DMS153 treated with DMSO at 0.1 percent for 48 hours (cell line): ENCODE measurements around the gene ARHGAP28.

ENCODE experiments used
- DNase-seq: peaks from one replicate; lab custom pipeline; 2025; ENCODE audit not compliant: unreplicated experiment; lab: John Stamatoyannopoulos, UW

Gene ARHGAP28

DNA sequence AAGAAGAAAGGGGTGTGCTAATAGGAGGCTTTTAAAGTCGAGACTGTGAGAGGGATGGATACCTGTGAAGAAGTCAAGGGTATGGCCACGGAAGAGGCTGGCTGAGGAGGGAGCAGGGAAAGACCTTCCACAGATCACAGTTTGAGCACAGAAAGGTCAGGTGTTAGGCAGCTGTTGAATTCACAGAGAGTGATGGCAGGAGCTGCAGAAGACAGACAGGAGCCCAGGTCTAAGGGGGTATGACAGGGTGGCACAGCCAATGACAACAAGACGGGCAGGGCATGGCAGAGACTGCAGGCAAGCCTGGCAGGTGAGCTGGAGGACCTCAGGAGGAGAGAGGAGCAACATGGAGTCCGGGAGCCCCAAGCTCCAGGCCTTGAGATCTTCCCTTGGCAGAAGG is 225.0 kb downstream of the ARHGAP28 start:
- DNase-seq = no peak

GRCh38 chr18:6955304-6955703 is 225.8 kb downstream of the ARHGAP28 start:
- DNase-seq = no peak

DNA sequence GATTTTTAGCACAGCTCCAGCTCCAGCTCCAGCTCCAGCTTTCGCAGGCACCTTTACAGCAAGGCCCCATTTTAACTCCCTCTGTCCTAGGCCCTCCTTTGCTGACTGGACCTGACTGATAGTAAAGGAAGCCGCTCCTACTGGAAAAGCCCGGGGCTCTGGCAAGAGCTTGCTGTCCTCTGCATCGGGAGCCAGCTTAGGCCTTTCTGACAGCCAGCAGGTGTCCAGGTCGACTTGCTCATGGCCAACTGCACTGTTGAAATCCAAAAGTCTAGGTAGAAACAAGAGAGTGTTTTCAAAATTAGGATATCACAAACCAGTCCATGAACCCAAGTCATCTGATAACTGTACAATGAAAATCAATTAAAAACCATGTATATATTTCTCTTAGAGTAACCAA is 227.0 kb downstream of the ARHGAP28 start:
- DNase-seq = no peak

GRCh38 chr18:6956999-6957398 is 227.5 kb downstream of the ARHGAP28 start:
- DNase-seq = no peak

DNA sequence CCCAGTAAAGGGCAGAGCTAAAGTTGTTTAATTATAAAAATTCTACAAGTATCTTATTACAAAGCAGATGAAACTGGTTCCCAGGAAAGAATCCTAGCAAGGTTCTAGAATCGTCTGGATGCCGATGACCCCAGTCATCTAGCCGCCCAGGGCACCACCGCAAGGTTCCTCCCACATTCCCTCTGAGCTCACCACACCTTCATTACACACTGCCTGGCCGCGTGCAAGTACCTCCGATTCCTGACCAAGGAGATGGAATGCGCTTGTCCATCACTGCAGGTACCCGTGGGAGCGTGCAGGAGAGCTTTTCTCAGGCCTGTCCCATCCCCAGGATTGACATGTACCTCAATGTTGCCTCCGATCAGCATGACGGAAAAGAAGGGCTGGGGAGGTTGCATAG is 229.6 kb downstream of the ARHGAP28 start:
- DNase-seq = no peak

GRCh38 chr18:6960124-6960523 is 230.6 kb downstream of the ARHGAP28 start:
- no peak for DNase-seq

- DNase-seq = no peak
These were observed 231.1 kb downstream of the ARHGAP28 start for GRCh38 chr18:6960656-6961055.

GRCh38 chr18:6961331-6961730 is 231.8 kb downstream of the ARHGAP28 start:
- DNase-seq = no peak

DNA sequence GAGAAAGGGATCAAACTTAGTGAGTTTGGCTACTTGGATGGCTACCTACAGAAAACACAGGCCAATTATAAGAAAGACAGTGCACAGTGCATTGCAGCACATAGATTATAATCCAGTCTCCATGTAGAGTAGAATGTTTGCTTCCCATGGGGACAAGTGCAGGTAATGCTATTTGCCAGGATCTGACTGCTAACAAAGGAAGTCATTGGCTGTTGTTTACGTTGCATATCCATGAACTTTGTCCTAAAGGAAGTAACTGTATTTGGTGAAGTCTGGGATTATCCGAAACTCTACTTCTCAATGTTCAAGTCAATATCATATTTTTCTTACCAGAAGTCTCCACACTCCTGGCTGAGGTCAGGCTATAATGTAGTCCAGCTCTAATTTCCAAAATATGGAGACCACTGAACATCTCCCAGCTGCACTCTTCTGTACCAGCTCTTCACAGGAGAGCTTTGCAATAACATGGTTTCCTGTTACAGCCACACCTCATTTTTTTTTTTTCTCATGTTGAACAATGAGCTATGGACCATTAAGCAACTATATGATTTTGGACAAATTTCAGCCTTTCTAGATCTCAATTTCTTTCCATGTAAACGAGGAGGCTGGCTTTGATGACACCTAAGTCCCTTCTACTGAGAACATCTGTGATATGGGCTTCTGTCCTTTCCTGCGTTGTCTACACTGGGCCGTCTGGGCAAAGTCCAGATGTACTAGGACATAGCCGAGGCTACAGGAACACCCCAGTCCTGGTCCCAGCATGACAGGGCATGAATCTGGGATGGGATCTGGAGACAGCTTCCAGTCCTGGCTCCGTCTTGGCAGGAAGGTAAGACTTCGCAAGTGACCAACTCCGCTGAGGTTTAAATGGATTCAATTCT is 233.3 kb downstream of the ARHGAP28 start:
- no peak for DNase-seq

- no peak for DNase-seq
These were observed 234.1 kb downstream of the ARHGAP28 start for GRCh38 chr18:6963452-6964097.
